ENCODE data around the gene TRAF2. TPM values are rescaled to one million over a fixed set of nuclear protein-coding genes. Genes with fewer than 3 reads are reported as not detected.

The TRAF2 gene
- total and polyA plus RNA-seq, 9 of the 15 experiments (the other 6 are each of a cell fraction or from before 2014, with no cell fraction given), result 0.24 to 45.2 (median 18.0) TPM

DNA sequence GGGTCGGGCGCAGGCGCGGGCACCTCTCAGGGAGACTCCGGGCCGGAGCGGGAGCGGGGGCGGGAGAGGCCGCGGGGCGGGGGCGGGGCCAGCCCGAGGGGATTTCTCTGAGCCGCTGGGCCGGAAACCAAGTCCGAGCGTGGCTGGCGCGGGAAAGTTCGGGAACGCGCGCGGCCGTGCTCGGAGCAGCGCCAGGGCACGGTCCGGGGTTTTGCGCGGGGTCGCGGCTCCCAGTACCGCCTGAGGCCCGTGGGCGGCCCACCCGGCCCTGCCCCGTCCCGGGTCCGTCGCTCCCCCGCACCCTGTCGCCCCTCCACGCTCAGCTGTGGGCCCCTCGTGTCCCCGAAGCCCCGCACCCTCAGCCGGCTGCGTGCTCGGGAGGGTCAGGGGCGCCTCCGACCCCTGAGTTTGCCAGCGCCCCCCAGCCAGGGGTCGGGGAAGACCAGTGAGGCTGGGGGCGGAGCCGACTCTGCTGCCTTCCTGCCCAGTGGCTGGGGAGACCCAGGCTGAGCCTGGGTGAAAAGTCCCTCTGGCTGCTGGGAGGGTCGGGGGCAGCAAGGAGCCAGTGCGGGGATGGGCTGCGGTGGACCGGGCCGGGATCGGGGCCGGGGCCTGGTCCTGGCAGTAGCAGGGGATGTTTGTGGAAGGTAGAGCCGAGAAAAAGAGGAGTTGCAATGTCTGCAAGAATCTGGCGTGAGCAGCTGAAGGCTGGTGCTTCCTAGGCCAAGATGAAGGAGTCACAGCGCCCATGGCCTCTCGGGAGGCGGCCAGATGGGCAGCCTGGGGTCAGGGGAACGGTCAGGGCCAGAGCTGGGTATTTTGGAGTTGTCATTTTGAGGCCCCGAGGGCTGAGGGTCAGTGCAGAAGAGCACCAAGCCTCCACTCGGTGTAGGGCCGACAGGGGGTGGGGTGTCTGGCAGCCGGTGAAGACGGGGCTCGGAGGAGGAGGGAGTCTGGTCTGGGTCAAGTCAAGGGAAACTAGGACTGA is 588 bp downstream of the TRAF2 start (continued):
- peak; percentile 35 for TF ChIP-seq KDM5B (IDR thresholded peaks at IDR 0.05; ENCODE audit: insufficient replicate concordance, low read depth, low read length)
- TF ChIP-seq U2AF1 (optimal IDR thresholded peaks at IDR 0.05; ENCODE audit: low read depth, low read length), result peak; percentile 22
- peak; percentile 70; the same call in 1 of the 2 replicates for TF ChIP-seq FOXK1 (CRISPR knock-in tag; IDR thresholded peaks at IDR 0.05; ENCODE audit: borderline replicate concordance)
- TF ChIP-seq, protein P1, sequence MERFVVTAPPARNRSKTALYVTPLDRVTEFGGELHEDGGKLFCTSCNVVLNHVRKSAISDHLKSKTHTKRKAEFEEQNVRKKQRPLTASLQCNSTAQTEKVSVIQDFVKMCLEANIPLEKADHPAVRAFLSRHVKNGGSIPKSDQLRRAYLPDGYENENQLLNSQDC (CRISPR knock-in tag; IDR thresholded peaks at IDR 0.05), result no peak
- 0 out of 4 replicates have a peak, but pooled peaks of 1 of the 2 experiments have one; percentile 21 for TF ChIP-seq SRF (CRISPR knock-in tag; IDR thresholded peaks at IDR 0.05)
- TF ChIP-seq, protein P2, sequence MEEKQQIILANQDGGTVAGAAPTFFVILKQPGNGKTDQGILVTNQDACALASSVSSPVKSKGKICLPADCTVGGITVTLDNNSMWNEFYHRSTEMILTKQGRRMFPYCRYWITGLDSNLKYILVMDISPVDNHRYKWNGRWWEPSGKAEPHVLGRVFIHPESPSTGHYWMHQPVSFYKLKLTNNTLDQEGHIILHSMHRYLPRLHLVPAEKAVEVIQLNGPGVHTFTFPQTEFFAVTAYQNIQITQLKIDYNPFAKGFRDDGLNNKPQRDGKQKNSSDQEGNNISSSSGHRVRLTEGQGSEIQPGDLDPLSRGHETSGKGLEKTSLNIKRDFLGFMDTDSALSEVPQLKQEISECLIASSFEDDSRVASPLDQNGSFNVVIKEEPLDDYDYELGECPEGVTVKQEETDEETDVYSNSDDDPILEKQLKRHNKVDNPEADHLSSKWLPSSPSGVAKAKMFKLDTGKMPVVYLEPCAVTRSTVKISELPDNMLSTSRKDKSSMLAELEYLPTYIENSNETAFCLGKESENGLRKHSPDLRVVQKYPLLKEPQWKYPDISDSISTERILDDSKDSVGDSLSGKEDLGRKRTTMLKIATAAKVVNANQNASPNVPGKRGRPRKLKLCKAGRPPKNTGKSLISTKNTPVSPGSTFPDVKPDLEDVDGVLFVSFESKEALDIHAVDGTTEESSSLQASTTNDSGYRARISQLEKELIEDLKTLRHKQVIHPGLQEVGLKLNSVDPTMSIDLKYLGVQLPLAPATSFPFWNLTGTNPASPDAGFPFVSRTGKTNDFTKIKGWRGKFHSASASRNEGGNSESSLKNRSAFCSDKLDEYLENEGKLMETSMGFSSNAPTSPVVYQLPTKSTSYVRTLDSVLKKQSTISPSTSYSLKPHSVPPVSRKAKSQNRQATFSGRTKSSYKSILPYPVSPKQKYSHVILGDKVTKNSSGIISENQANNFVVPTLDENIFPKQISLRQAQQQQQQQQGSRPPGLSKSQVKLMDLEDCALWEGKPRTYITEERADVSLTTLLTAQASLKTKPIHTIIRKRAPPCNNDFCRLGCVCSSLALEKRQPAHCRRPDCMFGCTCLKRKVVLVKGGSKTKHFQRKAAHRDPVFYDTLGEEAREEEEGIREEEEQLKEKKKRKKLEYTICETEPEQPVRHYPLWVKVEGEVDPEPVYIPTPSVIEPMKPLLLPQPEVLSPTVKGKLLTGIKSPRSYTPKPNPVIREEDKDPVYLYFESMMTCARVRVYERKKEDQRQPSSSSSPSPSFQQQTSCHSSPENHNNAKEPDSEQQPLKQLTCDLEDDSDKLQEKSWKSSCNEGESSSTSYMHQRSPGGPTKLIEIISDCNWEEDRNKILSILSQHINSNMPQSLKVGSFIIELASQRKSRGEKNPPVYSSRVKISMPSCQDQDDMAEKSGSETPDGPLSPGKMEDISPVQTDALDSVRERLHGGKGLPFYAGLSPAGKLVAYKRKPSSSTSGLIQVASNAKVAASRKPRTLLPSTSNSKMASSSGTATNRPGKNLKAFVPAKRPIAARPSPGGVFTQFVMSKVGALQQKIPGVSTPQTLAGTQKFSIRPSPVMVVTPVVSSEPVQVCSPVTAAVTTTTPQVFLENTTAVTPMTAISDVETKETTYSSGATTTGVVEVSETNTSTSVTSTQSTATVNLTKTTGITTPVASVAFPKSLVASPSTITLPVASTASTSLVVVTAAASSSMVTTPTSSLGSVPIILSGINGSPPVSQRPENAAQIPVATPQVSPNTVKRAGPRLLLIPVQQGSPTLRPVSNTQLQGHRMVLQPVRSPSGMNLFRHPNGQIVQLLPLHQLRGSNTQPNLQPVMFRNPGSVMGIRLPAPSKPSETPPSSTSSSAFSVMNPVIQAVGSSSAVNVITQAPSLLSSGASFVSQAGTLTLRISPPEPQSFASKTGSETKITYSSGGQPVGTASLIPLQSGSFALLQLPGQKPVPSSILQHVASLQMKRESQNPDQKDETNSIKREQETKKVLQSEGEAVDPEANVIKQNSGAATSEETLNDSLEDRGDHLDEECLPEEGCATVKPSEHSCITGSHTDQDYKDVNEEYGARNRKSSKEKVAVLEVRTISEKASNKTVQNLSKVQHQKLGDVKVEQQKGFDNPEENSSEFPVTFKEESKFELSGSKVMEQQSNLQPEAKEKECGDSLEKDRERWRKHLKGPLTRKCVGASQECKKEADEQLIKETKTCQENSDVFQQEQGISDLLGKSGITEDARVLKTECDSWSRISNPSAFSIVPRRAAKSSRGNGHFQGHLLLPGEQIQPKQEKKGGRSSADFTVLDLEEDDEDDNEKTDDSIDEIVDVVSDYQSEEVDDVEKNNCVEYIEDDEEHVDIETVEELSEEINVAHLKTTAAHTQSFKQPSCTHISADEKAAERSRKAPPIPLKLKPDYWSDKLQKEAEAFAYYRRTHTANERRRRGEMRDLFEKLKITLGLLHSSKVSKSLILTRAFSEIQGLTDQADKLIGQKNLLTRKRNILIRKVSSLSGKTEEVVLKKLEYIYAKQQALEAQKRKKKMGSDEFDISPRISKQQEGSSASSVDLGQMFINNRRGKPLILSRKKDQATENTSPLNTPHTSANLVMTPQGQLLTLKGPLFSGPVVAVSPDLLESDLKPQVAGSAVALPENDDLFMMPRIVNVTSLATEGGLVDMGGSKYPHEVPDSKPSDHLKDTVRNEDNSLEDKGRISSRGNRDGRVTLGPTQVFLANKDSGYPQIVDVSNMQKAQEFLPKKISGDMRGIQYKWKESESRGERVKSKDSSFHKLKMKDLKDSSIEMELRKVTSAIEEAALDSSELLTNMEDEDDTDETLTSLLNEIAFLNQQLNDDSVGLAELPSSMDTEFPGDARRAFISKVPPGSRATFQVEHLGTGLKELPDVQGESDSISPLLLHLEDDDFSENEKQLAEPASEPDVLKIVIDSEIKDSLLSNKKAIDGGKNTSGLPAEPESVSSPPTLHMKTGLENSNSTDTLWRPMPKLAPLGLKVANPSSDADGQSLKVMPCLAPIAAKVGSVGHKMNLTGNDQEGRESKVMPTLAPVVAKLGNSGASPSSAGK (IDR thresholded peaks at IDR 0.05), result no peak
- TF ChIP-seq, protein P3, sequence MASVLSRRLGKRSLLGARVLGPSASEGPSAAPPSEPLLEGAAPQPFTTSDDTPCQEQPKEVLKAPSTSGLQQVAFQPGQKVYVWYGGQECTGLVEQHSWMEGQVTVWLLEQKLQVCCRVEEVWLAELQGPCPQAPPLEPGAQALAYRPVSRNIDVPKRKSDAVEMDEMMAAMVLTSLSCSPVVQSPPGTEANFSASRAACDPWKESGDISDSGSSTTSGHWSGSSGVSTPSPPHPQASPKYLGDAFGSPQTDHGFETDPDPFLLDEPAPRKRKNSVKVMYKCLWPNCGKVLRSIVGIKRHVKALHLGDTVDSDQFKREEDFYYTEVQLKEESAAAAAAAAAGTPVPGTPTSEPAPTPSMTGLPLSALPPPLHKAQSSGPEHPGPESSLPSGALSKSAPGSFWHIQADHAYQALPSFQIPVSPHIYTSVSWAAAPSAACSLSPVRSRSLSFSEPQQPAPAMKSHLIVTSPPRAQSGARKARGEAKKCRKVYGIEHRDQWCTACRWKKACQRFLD (CRISPR knock-in tag; IDR thresholded peaks at IDR 0.05), result no peak
- TF ChIP-seq, protein P4, sequence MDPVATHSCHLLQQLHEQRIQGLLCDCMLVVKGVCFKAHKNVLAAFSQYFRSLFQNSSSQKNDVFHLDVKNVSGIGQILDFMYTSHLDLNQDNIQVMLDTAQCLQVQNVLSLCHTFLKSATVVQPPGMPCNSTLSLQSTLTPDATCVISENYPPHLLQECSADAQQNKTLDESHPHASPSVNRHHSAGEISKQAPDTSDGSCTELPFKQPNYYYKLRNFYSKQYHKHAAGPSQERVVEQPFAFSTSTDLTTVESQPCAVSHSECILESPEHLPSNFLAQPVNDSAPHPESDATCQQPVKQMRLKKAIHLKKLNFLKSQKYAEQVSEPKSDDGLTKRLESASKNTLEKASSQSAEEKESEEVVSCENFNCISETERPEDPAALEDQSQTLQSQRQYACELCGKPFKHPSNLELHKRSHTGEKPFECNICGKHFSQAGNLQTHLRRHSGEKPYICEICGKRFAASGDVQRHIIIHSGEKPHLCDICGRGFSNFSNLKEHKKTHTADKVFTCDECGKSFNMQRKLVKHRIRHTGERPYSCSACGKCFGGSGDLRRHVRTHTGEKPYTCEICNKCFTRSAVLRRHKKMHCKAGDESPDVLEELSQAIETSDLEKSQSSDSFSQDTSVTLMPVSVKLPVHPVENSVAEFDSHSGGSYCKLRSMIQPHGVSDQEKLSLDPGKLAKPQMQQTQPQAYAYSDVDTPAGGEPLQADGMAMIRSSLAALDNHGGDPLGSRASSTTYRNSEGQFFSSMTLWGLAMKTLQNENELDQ (CRISPR knock-in tag; IDR thresholded peaks at IDR 0.05; ENCODE audit: borderline replicate concordance), result no peak
- peak; percentile 3 for TF ChIP-seq RBFOX2 (IDR thresholded peaks at IDR 0.05; ENCODE audit: low read depth, low read length)
